ENCODE results near the gene JAKMIP1.

GRCh38 chr4:6121941-6122340, 78.4 kb downstream of the JAKMIP1 start:
- no peak for TF ChIP-seq CTCF (conservative IDR thresholded peaks at IDR 0.05; ENCODE audit: low read length)
- TF ChIP-seq EZH2phosphoT487 (IDR thresholded peaks at IDR 0.05; ENCODE audit: borderline replicate concordance, low read depth, low read length), result no peak

Data from OCI-LY7 (cell line).